A673 (cell line): ENCODE results near the gene GBX2. TPM values are rescaled to one million over a fixed set of nuclear protein-coding genes. Genes with fewer than 3 reads are reported as not detected.

Source experiments
- BruUV-seq: library from RNA; stranded (reverse); fragments of 400-500 nt; replicated peaks from 2 replicates; lab custom pipeline; 2021; lab: Mats Ljungman, UMichigan
- CTCF ChIA-PET: fragments of 300-600 bp; sonication (Branson Sonifier 250); formaldehyde crosslinking; loops from one replicate; lab custom pipeline; 2022; ENCODE audit warnings: antibody characterized with exemption; lab: Charles Lee
- POLR2A ChIA-PET: fragments of 300-600 bp; sonication (Branson Sonifier 250); formaldehyde crosslinking; loops from one replicate; lab custom pipeline; 2022; ENCODE audit warnings: antibody characterized with exemption; ENCODE audit not compliant: low non-redundant PET; lab: Charles Lee
- DNase-seq: peaks from one replicate; pipeline ENCODE4 v3.0.0-alpha.2; 2015; ENCODE audit warnings: low spot score
- H3K27ac ChIP-seq: fragments of 200-600 bp; sonication (generic); 2 replicates; pipeline ENCODE4 v1.5.1; 2016; ENCODE audit warnings: mixed run types, low read depth, mild to moderate bottlenecking, mixed read lengths, antibody characterized with exemption, low read length; ENCODE audit not compliant: poor library complexity, severe bottlenecking
- H3K27me3 ChIP-seq: fragments of 200-600 bp; sonication (generic); replicated peaks from 2 replicates; pipeline ENCODE4 v1.6.1; 2017; ENCODE audit warnings: mixed run types, low read depth, mild to moderate bottlenecking, mixed read lengths, antibody characterized with exemption, low read length; ENCODE audit not compliant: insufficient read depth, poor library complexity
- H3K36me3 ChIP-seq: fragments of 200-600 bp; sonication (generic); 2 replicates; pipeline ENCODE4 v1.6.1; 2016; ENCODE audit warnings: mixed run types, mild to moderate bottlenecking, mixed read lengths, antibody characterized with exemption, low read length; ENCODE audit not compliant: insufficient read depth, poor library complexity, severe bottlenecking
- H3K4me1 ChIP-seq: fragments of 200-600 bp; sonication (generic); 2 replicates; pipeline ENCODE4 v1.6.1; 2017; ENCODE audit warnings: mixed run types, mild to moderate bottlenecking, mixed read lengths, antibody characterized with exemption, low read length; ENCODE audit not compliant: insufficient read depth, poor library complexity, severe bottlenecking
- H3K4me3 ChIP-seq: fragments of 200-600 bp; sonication (generic); 2 replicates; pipeline ENCODE4 v1.5.1; 2016; ENCODE audit warnings: low read depth, mixed run types, mild to moderate bottlenecking, mixed read lengths, low read length; ENCODE audit not compliant: poor library complexity, severe bottlenecking
- H3K9me3 ChIP-seq: fragments of 200-600 bp; sonication (generic); 2 replicates; pipeline ENCODE4 v1.6.1; 2016; ENCODE audit warnings: mixed run types, low read depth, mild to moderate bottlenecking, mixed read lengths, antibody characterized with exemption, low read length; ENCODE audit not compliant: poor library complexity, severe bottlenecking
- EZH2 ChIP-seq: fragments of 200-600 bp; sonication (generic); IDR thresholded peaks from 2 replicates; pipeline ENCODE4 v1.6.1; 2017; ENCODE audit warnings: borderline replicate concordance, low read depth, mild to moderate bottlenecking, mixed read lengths, antibody characterized with exemption, low read length; ENCODE audit not compliant: poor library complexity, severe bottlenecking
- intact Hi-C: fragments of 100-400 bp; cut with micrococcal nuclease; formaldehyde crosslinking; loops from one replicate; pipeline ENCODE4 v1.10.0; 2022; ENCODE audit not compliant: unreplicated experiment
- total RNA-seq: library from RNA; stranded (reverse); gene quantifications from 2 replicates; pipeline ENCODE4 v1.2.3, GENCODE V29; 2021
- TF ChIP-seq, protein P1 (sequence below): fragments of 300-800, 200-600 bp; sonication (generic); conservative IDR thresholded peaks from 2 replicates; pipeline ENCODE4 v1.5.1; 2017; ENCODE audit warnings: low read depth, mild to moderate bottlenecking, antibody characterized with exemption, low read length, moderate library complexity, mixed read lengths

Gene GBX2
- total RNA-seq, 1 experiment from 2014 or later, result not detected

DNA sequence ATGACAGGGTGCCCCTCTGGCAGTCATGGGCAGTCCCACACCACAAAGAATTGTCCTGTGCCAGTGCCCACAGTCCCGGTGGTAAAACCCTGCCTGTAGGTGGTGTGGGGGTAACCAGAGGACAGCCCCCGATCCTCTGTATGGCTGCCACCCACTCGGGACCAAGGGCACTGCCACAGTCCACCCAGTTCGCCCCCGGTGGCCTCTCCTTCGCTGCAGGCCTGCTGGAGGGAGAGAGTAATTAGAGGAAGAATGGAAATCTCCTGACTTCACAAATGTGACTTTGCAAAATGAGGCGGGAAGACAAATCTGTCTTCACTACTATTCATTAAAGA, 11.4 kb downstream of the GBX2 start:
- Histone ChIP-seq H3K4me3 (no peak overlapping the region), H3K36me3 (no peaks in the 10 kb centered on the region), H3K4me1 (no peaks in the 10 kb centered on the region), H3K9me3 (no peaks in the 10 kb centered on the region), H3K27ac (no peak overlapping the region), H3K27me3 (no peaks in the 10 kb centered on the region)
- ChIA-PET CTCF (no interaction called here), POLR2A (no interaction called here)
- TF ChIP-seq, protein P1, sequence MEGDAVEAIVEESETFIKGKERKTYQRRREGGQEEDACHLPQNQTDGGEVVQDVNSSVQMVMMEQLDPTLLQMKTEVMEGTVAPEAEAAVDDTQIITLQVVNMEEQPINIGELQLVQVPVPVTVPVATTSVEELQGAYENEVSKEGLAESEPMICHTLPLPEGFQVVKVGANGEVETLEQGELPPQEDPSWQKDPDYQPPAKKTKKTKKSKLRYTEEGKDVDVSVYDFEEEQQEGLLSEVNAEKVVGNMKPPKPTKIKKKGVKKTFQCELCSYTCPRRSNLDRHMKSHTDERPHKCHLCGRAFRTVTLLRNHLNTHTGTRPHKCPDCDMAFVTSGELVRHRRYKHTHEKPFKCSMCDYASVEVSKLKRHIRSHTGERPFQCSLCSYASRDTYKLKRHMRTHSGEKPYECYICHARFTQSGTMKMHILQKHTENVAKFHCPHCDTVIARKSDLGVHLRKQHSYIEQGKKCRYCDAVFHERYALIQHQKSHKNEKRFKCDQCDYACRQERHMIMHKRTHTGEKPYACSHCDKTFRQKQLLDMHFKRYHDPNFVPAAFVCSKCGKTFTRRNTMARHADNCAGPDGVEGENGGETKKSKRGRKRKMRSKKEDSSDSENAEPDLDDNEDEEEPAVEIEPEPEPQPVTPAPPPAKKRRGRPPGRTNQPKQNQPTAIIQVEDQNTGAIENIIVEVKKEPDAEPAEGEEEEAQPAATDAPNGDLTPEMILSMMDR, result no peak
- TF ChIP-seq EZH2, result no peak
- DNase-seq, result no peak
- no TSS peak for BruUV-seq
- intact Hi-C loops, result no loop called here

DNA sequence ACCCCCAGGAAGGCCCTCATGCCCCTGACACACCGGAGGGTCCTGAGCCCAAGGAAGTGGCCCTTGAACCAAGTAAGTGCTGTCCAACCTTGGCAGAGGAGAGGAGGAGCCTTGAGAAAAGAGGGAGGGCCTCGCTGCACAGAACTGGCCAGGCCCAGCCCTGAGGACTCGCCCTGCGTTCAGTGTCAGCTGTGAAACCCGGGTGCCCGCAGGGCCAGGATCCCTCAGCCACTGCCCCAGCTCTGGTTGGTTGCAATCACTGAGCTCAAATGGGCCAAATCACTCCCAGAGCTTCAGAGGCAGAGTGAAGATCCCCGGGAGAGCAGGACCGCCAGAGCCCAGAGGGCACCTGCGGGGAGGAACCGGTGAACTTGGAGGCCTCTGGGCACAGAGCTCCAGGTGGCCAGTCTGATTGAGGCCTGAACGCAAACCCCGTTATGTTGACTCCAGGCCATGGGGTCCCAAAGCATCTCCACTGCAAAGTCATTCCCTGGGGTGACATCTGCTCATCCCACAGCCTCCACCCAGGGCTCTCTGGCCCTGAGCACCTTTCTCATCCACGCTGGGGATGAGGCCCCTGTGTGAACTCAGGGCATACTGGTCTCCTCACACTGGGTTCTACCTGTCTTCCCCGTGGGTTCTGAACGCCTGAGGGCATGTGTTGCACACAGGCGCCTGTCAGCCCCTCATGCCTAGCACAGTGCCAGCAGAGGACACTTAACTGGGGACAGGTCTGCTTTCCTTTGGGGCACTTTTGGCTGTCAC, 11.9 kb downstream of the GBX2 start:
- H3K27ac ChIP-seq, result no peak overlapping the region
- no peak for DNase-seq
- H3K9me3 ChIP-seq, result no peaks in the 10 kb centered on the region
- BruUV-seq, result no TSS peak
- CTCF ChIA-PET, result no interaction called here
- H3K4me1 ChIP-seq, result no peaks in the 10 kb centered on the region
- H3K4me3 ChIP-seq, result no peak overlapping the region
- no peak for TF ChIP-seq EZH2
- TF ChIP-seq, protein P1, result no peak
- H3K36me3 ChIP-seq, result no peaks in the 10 kb centered on the region
- POLR2A ChIA-PET, result no interaction called here
- intact Hi-C loops, result no loop called here
- H3K27me3 ChIP-seq, result no peaks in the 10 kb centered on the region

DNA sequence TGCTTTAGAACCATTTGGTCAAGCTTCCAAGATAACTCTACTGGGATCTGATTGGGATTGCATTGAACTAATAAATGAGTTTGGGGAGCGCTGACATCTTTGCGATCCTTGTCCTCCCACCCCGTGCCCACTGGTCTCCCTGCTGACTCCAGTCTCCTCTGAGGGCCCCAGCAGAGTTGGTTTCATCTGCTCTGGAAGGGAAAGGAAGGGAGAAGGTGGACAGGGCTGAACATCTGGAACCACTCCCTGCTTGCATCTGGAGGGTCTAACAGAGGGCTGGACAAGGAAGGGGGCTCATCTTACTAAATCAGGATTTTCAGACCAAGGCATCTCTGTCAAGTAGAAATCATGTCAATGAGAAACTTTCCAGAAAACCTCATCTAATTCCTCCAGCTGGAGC, 12.8 kb downstream of the GBX2 start:
- BruUV-seq, result no TSS peak
- intact Hi-C loops, result no loop called here
- POLR2A ChIA-PET, result no interaction called here
- no peaks in the 10 kb centered on the region for H3K27me3 ChIP-seq
- CTCF ChIA-PET, result no interaction called here
- H3K4me3 ChIP-seq, result no peak overlapping the region
- H3K36me3 ChIP-seq, result no peaks in the 10 kb centered on the region
- no peak for DNase-seq
- no peak overlapping the region for H3K27ac ChIP-seq
- TF ChIP-seq EZH2, result no peak
- TF ChIP-seq, protein P1, result no peak
- no peaks in the 10 kb centered on the region for H3K9me3 ChIP-seq
- no peaks in the 10 kb centered on the region for H3K4me1 ChIP-seq
